Measurements from ENCODE around the gene KRTCAP3. TPM values are rescaled to one million over a fixed set of nuclear protein-coding genes. Genes with fewer than 3 reads are reported as not detected.
A peak's percentile ranks its signal among the peaks of the same experiment; 100 is the strongest.

The KRTCAP3 gene, protein sequence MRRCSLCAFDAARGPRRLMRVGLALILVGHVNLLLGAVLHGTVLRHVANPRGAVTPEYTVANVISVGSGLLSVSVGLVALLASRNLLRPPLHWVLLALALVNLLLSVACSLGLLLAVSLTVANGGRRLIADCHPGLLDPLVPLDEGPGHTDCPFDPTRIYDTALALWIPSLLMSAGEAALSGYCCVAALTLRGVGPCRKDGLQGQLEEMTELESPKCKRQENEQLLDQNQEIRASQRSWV
- total RNA-seq = 10 to 100 TPM in 3 of 4 donors, 1 to 10 TPM in 1; 9.2 to 40.1 (median 19.4) TPM

- H3K27ac ChIP-seq = peak within 1 kb of the TSS in 2 of 3 donors; percentile 7 to 39
- DNase-seq = peak; percentile 82 to 85
- TF ChIP-seq POLR2A (IDR thresholded peaks at IDR 0.05) = no peak
- TF ChIP-seq CTCF (IDR thresholded peaks at IDR 0.05) = peak; percentile 8 to 61 (median 30)
- peaks cover 0 to 9% of the 10 kb centered on the region in 2 donors for H3K4me1 ChIP-seq
- no peaks in the 10 kb centered on the region for H3K27me3 ChIP-seq
- H3K9me3 ChIP-seq = no peaks in the 10 kb centered on the region
- H3K4me3 ChIP-seq (replicated peaks in 1 of 3) = peak within 1 kb of the TSS in 2 of 3 donors; percentile 20 to 31
- intact Hi-C loops (cut with DNase I) = no loop called here
- peaks cover 45 to 50% of the 10 kb centered on the region in 2 donors for H3K36me3 ChIP-seq
- WGBS, 2 donors = 29 to 54% methylated on average over 18 to 25 of the region's 80 CpGs
Observed at GRCh38 chr2:27441958-27442919, at the start of gene KRTCAP3. TSS of gene KRTCAP3 (plus strand) at chr2:27442381. CDS start at chr2:27442413, 32 bp downstream.

DNA sequence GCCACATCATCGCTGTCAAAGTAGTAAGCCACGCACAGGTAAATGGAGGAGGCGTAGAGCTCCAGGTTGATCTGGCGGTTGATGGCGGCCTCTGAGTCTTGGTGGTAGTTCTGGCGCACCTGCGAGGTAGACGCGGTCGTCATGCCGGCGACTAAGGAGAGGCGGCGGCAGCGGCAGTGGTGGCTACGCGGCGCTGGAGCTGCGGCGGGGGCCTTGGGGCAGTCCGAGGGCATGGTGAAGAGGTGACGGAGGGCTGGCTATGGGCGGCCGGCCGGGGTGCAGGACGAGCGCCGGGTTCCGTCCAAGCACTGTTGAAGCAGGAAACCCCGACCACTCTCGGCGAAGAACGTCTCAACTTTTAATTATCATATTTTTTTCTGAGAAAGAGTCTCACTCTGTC, 49.0 kb upstream of the KRTCAP3 start:
- Histone ChIP-seq H3K27ac (no peak overlapping the region), H3K36me3 (no peaks in the 10 kb centered on the region), H3K9me3 (no peaks in the 10 kb centered on the region), H3K4me3 (replicated peaks in 1 of 3) (no peak overlapping the region), H3K27me3 (no peaks in the 10 kb centered on the region), H3K4me1 (no peaks in the 10 kb centered on the region)
- intact Hi-C loops (cut with DNase I) = no loop called here
- TF ChIP-seq POLR2A (IDR thresholded peaks at IDR 0.05) = no peak
- TF ChIP-seq CTCF (IDR thresholded peaks at IDR 0.05) = no peak
- 97 to 98% methylated on average over 33 of the region's 33 CpGs for WGBS, 2 donors
- no peak for DNase-seq

- no peak overlapping the region for H3K27ac ChIP-seq
- H3K4me3 ChIP-seq (replicated peaks in 1 of 3) = no peak overlapping the region
- H3K9me3 ChIP-seq = no peaks in the 10 kb centered on the region
- no peaks in the 10 kb centered on the region for H3K36me3 ChIP-seq
- no peak for DNase-seq
- intact Hi-C loops (cut with DNase I) = no loop called here
- no peaks in the 10 kb centered on the region for H3K4me1 ChIP-seq
- WGBS, 2 donors = 95 to 98% methylated on average over 5 of the region's 5 CpGs
- TF ChIP-seq POLR2A (IDR thresholded peaks at IDR 0.05) (no peak), CTCF (IDR thresholded peaks at IDR 0.05) (no peak)
- no peaks in the 10 kb centered on the region for H3K27me3 ChIP-seq
Observed at GRCh38 chr2:27398962-27399361, 43.2 kb upstream of the KRTCAP3 start.

GRCh38 chr2:27400348-27401135, 41.6 kb upstream of the KRTCAP3 start:
- no peak overlapping the region for H3K27ac ChIP-seq
- no peaks in the 10 kb centered on the region for H3K27me3 ChIP-seq
- no peaks in the 10 kb centered on the region for H3K36me3 ChIP-seq
- 97 to 98% methylated on average over 2 of the region's 2 CpGs for WGBS, 2 donors
- intact Hi-C loops (cut with DNase I) = no loop called here
- no peaks in the 10 kb centered on the region for H3K4me1 ChIP-seq
- no peak overlapping the region for H3K4me3 ChIP-seq (replicated peaks in 1 of 3)
- no peaks in the 10 kb centered on the region for H3K9me3 ChIP-seq
- TF ChIP-seq POLR2A (IDR thresholded peaks at IDR 0.05) (no peak), CTCF (IDR thresholded peaks at IDR 0.05) (no peak)
- DNase-seq = no peak

Measured in thyroid gland (tissue), 4 donors.